GM23338 (cell line): ENCODE results near the gene PLA2G6. TPM values are rescaled to one million over a fixed set of nuclear protein-coding genes. Genes with fewer than 3 reads are reported as not detected.

Experiments used
- ATAC-seq: fragments of 200-7000 bp; cut with Tn5 transposase; 3 replicates; pipeline ENCODE4 v1.9.1; 2020
- DNase-seq: peaks from one replicate; pipeline ENCODE4 v3.0.0-alpha.2; 2015; ENCODE audit warnings: low spot score
- H2AFZ ChIP-seq: fragments of 200-600 bp; sonication (generic); 2 replicates; pipeline ENCODE4 v1.8.0; 2016; ENCODE audit warnings: antibody characterized with exemption, mild to moderate bottlenecking, moderate library complexity
- H3F3A ChIP-seq: fragments of 200-600 bp; sonication (generic); replicated peaks from 2 replicates; pipeline ENCODE4 v1.8.0; 2017; ENCODE audit warnings: antibody characterized with exemption, mixed run types, low read depth
- H3K27ac ChIP-seq: fragments of 200-600 bp; sonication (generic); 2 replicates; pipeline ENCODE4 v1.6.1; 2016; ENCODE audit warnings: low read depth
- H3K27me3 ChIP-seq: fragments of 200-600 bp; sonication (generic); 2 replicates; pipeline ENCODE4 v1.8.0; 2016; ENCODE audit warnings: mild to moderate bottlenecking, mixed run types, moderate library complexity; ENCODE audit not compliant: insufficient read depth
- H3K36me3 ChIP-seq: fragments of 200-600 bp; sonication (generic); 2 replicates; pipeline ENCODE4 v1.8.0; 2016; ENCODE audit warnings: mild to moderate bottlenecking; ENCODE audit not compliant: insufficient read depth
- H3K4me1 ChIP-seq: fragments of 200-600 bp; sonication (generic); 2 replicates; pipeline ENCODE4 v1.8.0; 2016; ENCODE audit warnings: mild to moderate bottlenecking, moderate library complexity; ENCODE audit not compliant: insufficient read depth
- H3K4me2 ChIP-seq: fragments of 200-600 bp; sonication (generic); 2 replicates; pipeline ENCODE4 v1.7.1; 2017; ENCODE audit warnings: mixed run types
- H3K4me3 ChIP-seq: fragments of 200-600 bp; sonication (generic); 2 replicates; pipeline ENCODE4 v1.6.1; 2016; ENCODE audit warnings: mixed run types
- H3K79me2 ChIP-seq: fragments of 200-600 bp; sonication (generic); replicated peaks from 2 replicates; pipeline ENCODE4 v1.8.0; 2017; ENCODE audit warnings: mild to moderate bottlenecking; ENCODE audit not compliant: insufficient read depth
- H3K9me2 ChIP-seq: fragments of 200-600 bp; sonication (generic); 2 replicates; pipeline ENCODE4 v1.8.0; 2017; ENCODE audit not compliant: insufficient read depth
- H4K20me1 ChIP-seq: fragments of 200-600 bp; sonication (generic); replicated peaks from 2 replicates; pipeline ENCODE4 v1.8.0; 2017; ENCODE audit warnings: mild to moderate bottlenecking; ENCODE audit not compliant: insufficient read depth
- H3K27ac Mint-ChIP-seq: 2 replicates; pipeline ENCODE4 v1.8.0; 2020; ENCODE audit warnings: inconsistent platforms, mild to moderate bottlenecking, moderate library complexity, mixed read lengths
- H3K27me3 Mint-ChIP-seq: 3 replicates; pipeline ENCODE4 v1.8.0; 2022; ENCODE audit warnings: low read depth, mild to moderate bottlenecking, moderate library complexity, mixed read lengths, inconsistent platforms; ENCODE audit not compliant: insufficient read depth, poor library complexity
- H3K36me3 Mint-ChIP-seq: 3 replicates; pipeline ENCODE4 v1.8.0; 2021; ENCODE audit warnings: low read depth, mild to moderate bottlenecking, inconsistent platforms, moderate library complexity, mixed read lengths
- H3K4me1 Mint-ChIP-seq: 3 replicates; pipeline ENCODE4 v1.8.0; 2020; ENCODE audit warnings: mild to moderate bottlenecking, inconsistent platforms, mixed read lengths
- H3K4me3 Mint-ChIP-seq: 3 replicates; pipeline ENCODE4 v1.8.0; 2021; ENCODE audit warnings: moderate library complexity, mild to moderate bottlenecking, inconsistent platforms, mixed read lengths
- H3K9me3 Mint-ChIP-seq: 3 replicates; pipeline ENCODE4 v1.8.0; 2020; ENCODE audit warnings: moderate library complexity, mild to moderate bottlenecking, inconsistent platforms, mixed read lengths
- ETS1 ChIP-seq: IDR thresholded peaks from 2 replicates; pipeline ENCODE4 v1.6.1; 2016; ENCODE audit warnings: antibody characterized with exemption
- EZH2phosphoT487 ChIP-seq: fragments of 200-600 bp; sonication (generic); IDR thresholded peaks from one replicate; pipeline ENCODE4 v1.8.1; 2018; ENCODE audit warnings: antibody characterized with exemption; ENCODE audit not compliant: unreplicated experiment
- NANOG ChIP-seq: IDR thresholded peaks from 2 replicates; pipeline ENCODE4 v1.6.1; 2016; ENCODE audit warnings: antibody characterized with exemption, borderline replicate concordance
- POLR2AphosphoS5 ChIP-seq: IDR thresholded peaks from 2 replicates; pipeline ENCODE4 v1.6.1; 2016; ENCODE audit warnings: antibody characterized with exemption, low read depth
- STAT1 ChIP-seq: IDR thresholded peaks from one replicate; pipeline ENCODE4 v1.6.1; 2016; ENCODE audit warnings: antibody characterized with exemption; ENCODE audit not compliant: unreplicated experiment
- ZNF114 ChIP-seq: fragments of 250-450 bp; sonication (Bioruptor Pico); IDR thresholded peaks from 2 replicates; pipeline ENCODE4 v1.5.0; 2020; ENCODE audit warnings: mild to moderate bottlenecking, moderate library complexity
- ZNF462 ChIP-seq: fragments of 250-450 bp; sonication (Bioruptor Pico); IDR thresholded peaks from 2 replicates; pipeline ENCODE4 v1.5.0; 2020; ENCODE audit warnings: mild to moderate bottlenecking, moderate library complexity
- polyA plus RNA-seq: library from polyadenylated mRNA; unstranded; fragments of >200 nt; fragmentation: Nextera tagmentation; extraction: Ambion mirVana; gene quantifications from 2 replicates; pipeline ENCODE4 v1.2.1, GENCODE V29; 2016
- total RNA-seq: library from RNA; depleted of rRNA; stranded (reverse); fragments of >200 nt; shearing (Covaris generic); gene quantifications from 2 replicates; pipeline ENCODE4 v1.2.3, GENCODE V29; 2014
- TF ChIP-seq, protein P1 (sequence below): IDR thresholded peaks from one replicate; pipeline ENCODE4 v1.6.1; 2018; ENCODE audit warnings: antibody characterized with exemption; ENCODE audit not compliant: unreplicated experiment
- TF ChIP-seq, protein P2 (sequence below), 2 experiments: fragments of 200-600 bp in 1 of 2; sonication (generic) in 1 of 2; conservative IDR thresholded peaks; 2 replicates each; pipeline versions ENCODE4 v1.5.1 to v1.6.1; 2016 to 2017; ENCODE audit warnings: antibody characterized with exemption in 2 of 2, low read depth in 2 of 2, mild to moderate bottlenecking in 2 of 2, moderate library complexity in 1 of 2

PLA2G6 gene
- total and polyA plus RNA-seq, 2 experiments from 2014 or later: 4.5 to 12.6 TPM

GRCh38 chr22:38115423-38116205, 66.0 kb downstream of the PLA2G6 start (continued):
- no peak for TF ChIP-seq ZNF462 (CRISPR knock-in tag)

DNA sequence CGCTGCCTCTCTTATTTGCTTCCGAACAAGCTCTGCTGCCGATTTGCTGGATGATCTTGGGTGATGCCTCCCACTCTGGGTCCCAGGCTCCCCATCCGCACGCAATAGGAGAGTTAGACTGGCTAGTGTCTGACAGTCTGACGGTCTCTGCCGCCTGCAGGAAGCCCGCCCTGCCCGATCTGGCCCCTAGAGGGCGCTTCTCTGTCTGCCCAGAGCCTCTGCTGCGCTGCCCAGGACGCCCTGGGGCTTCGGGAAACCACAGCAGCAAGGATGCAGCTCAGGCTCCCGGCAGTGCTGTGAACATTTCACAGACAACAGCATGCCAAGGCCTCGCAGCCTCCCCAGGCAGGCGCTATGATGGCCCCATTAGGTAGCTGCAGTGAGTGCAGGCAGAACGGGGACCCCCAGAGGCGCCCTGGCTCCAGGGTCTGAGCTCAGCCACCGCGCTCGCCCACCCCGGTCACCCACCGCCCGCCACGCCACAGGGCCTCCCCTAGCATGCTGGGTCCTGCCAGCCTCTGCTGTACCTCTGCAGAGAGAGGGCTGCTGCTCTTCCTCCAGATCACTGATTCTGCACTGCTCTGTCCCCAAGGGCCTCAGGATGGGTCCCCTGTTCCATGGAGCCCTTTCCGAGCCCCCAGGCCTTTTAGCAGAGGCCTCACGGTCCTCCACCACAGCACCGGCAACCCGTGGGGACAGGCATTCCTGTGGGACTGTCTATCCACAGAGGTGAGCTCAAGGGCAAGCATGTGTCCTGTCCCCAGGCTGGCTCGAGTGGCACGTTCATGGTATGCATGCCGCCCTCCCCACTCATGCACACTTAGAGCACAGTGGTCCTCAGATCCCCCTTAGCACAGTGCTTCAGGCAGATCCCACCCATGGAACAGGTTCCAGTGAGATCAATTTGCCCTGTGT, 66.9 kb downstream of the PLA2G6 start:
- H2AFZ ChIP-seq: no peak overlapping the region
- H3F3A ChIP-seq: peaks cover 4% of the 10 kb centered on the region
- H3K27me3 ChIP-seq: no peaks in the 10 kb centered on the region
- peaks cover 11% of the 10 kb centered on the region for H3K4me1 Mint-ChIP-seq
- no peaks in the 10 kb centered on the region for H3K9me2 ChIP-seq
- no peak overlapping the region for H3K4me3 ChIP-seq
- H3K4me3 Mint-ChIP-seq: no peak overlapping the region
- H3K27ac Mint-ChIP-seq: no peak overlapping the region
- peaks cover 2% of the 10 kb centered on the region; the same call in 1 of the 3 replicates for H3K36me3 Mint-ChIP-seq
- TF ChIP-seq STAT1: no peak
- TF ChIP-seq, protein P1, sequence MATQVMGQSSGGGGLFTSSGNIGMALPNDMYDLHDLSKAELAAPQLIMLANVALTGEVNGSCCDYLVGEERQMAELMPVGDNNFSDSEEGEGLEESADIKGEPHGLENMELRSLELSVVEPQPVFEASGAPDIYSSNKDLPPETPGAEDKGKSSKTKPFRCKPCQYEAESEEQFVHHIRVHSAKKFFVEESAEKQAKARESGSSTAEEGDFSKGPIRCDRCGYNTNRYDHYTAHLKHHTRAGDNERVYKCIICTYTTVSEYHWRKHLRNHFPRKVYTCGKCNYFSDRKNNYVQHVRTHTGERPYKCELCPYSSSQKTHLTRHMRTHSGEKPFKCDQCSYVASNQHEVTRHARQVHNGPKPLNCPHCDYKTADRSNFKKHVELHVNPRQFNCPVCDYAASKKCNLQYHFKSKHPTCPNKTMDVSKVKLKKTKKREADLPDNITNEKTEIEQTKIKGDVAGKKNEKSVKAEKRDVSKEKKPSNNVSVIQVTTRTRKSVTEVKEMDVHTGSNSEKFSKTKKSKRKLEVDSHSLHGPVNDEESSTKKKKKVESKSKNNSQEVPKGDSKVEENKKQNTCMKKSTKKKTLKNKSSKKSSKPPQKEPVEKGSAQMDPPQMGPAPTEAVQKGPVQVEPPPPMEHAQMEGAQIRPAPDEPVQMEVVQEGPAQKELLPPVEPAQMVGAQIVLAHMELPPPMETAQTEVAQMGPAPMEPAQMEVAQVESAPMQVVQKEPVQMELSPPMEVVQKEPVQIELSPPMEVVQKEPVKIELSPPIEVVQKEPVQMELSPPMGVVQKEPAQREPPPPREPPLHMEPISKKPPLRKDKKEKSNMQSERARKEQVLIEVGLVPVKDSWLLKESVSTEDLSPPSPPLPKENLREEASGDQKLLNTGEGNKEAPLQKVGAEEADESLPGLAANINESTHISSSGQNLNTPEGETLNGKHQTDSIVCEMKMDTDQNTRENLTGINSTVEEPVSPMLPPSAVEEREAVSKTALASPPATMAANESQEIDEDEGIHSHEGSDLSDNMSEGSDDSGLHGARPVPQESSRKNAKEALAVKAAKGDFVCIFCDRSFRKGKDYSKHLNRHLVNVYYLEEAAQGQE: no peak
- TF ChIP-seq, protein P2, sequence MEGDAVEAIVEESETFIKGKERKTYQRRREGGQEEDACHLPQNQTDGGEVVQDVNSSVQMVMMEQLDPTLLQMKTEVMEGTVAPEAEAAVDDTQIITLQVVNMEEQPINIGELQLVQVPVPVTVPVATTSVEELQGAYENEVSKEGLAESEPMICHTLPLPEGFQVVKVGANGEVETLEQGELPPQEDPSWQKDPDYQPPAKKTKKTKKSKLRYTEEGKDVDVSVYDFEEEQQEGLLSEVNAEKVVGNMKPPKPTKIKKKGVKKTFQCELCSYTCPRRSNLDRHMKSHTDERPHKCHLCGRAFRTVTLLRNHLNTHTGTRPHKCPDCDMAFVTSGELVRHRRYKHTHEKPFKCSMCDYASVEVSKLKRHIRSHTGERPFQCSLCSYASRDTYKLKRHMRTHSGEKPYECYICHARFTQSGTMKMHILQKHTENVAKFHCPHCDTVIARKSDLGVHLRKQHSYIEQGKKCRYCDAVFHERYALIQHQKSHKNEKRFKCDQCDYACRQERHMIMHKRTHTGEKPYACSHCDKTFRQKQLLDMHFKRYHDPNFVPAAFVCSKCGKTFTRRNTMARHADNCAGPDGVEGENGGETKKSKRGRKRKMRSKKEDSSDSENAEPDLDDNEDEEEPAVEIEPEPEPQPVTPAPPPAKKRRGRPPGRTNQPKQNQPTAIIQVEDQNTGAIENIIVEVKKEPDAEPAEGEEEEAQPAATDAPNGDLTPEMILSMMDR (conservative IDR thresholded peaks at IDR 0.05; ENCODE audit: low read depth in 2 of 2): peak; percentile 93 to 95
- no peak for TF ChIP-seq NANOG
- no peak for TF ChIP-seq ZNF114
- TF ChIP-seq EZH2phosphoT487: no peak
- TF ChIP-seq ETS1: no peak
- no peak for TF ChIP-seq POLR2AphosphoS5
- H3K79me2 ChIP-seq: no peaks in the 10 kb centered on the region
- peaks cover 2% of the 10 kb centered on the region; the same call in 2 of the 3 replicates for H3K9me3 Mint-ChIP-seq
- no peaks in the 10 kb centered on the region for H4K20me1 ChIP-seq
- peak; percentile 89 for DNase-seq
- no peak overlapping the region for H3K4me2 ChIP-seq
- H3K27ac ChIP-seq: no peak overlapping the region
- peak; percentile 91 for ATAC-seq
- peaks cover 19% of the 10 kb centered on the region for H3K27me3 Mint-ChIP-seq
- H3K4me1 ChIP-seq: peaks cover 8% of the 10 kb centered on the region; the same call in 1 of the 2 replicates
- no peaks in the 10 kb centered on the region for H3K36me3 ChIP-seq
